HEK293T (cell line): ENCODE data around the gene CYB5R3.
A peak's percentile ranks its signal among the peaks of the same experiment; 100 is the strongest.

Experiments
- CTCF ChIA-PET: fragments of 350-600 bp; formaldehyde crosslinking; extraction: SDS; loops from one replicate; lab custom pipeline; 2021; ENCODE audit warnings: antibody characterized with exemption, inconsistent platforms; lab: Yijun Ruan, JAX
- POLR2A ChIA-PET: fragments of 350-600 bp; formaldehyde crosslinking; extraction: SDS; loops from one replicate; lab custom pipeline; 2020; ENCODE audit warnings: antibody characterized with exemption, inconsistent platforms; lab: Yijun Ruan, JAX
- DNase-seq: peaks from one replicate; pipeline ENCODE4 v3.0.0; 2012; ENCODE audit warnings: mixed read lengths; ENCODE audit errors: extremely low spot score
- ARNT ChIP-seq: fragments of 450-650 bp; IDR thresholded peaks from 2 replicates; pipeline ENCODE4 v1.6.1; 2017; ENCODE audit warnings: mild to moderate bottlenecking
- BHLHE40 ChIP-seq: fragments of 450-650 bp; IDR thresholded peaks from 2 replicates; pipeline ENCODE4 v1.6.1; 2016; ENCODE audit warnings: mild to moderate bottlenecking, moderate library complexity, borderline replicate concordance
- CTBP1 ChIP-seq: fragments of 450-650 bp; IDR thresholded peaks from 2 replicates; pipeline ENCODE4 v1.6.1; 2016; ENCODE audit warnings: borderline replicate concordance
- ELF4 ChIP-seq: fragments of 450-650 bp; IDR thresholded peaks from 2 replicates; pipeline ENCODE4 v1.6.1; 2017; ENCODE audit warnings: antibody characterized with exemption
- FOXA1 ChIP-seq: fragments of 450-650 bp; IDR thresholded peaks from 2 replicates; pipeline ENCODE4 v1.6.1; 2016; ENCODE audit warnings: mild to moderate bottlenecking
- FOXK2 ChIP-seq: fragments of 450-650 bp; IDR thresholded peaks from 2 replicates; pipeline ENCODE4 v1.6.1; 2016; ENCODE audit warnings: mild to moderate bottlenecking
- FOXM1 ChIP-seq: fragments of 450-650 bp; IDR thresholded peaks from 2 replicates; pipeline ENCODE4 v1.6.1; 2017; ENCODE audit warnings: mild to moderate bottlenecking, borderline replicate concordance
- HDGF ChIP-seq: fragments of 450-650 bp; IDR thresholded peaks from 2 replicates; pipeline ENCODE4 v1.6.1; 2017; ENCODE audit warnings: antibody characterized with exemption, borderline replicate concordance
- L3MBTL2 ChIP-seq: fragments of 450-650 bp; conservative IDR thresholded peaks from 2 replicates; pipeline ENCODE4 v1.6.1; 2016; ENCODE audit warnings: mild to moderate bottlenecking
- LEF1 ChIP-seq: fragments of 450-650 bp; IDR thresholded peaks from 2 replicates; pipeline ENCODE4 v1.6.1; 2017; ENCODE audit warnings: mild to moderate bottlenecking, borderline replicate concordance
- NFRKB ChIP-seq: fragments of 450-650 bp; IDR thresholded peaks from 2 replicates; pipeline ENCODE4 v1.6.1; 2016; ENCODE audit warnings: mild to moderate bottlenecking, moderate library complexity
- SP1 ChIP-seq: fragments of 450-650 bp; IDR thresholded peaks from 2 replicates; pipeline ENCODE4 v1.6.1; 2017
- SUZ12 ChIP-seq: fragments of 450-650 bp; IDR thresholded peaks from 2 replicates; pipeline ENCODE4 v1.6.1; 2016; ENCODE audit warnings: mild to moderate bottlenecking
- TARDBP ChIP-seq: fragments of 450-650 bp; IDR thresholded peaks from 2 replicates; pipeline ENCODE4 v1.6.1; 2016
- ZNF384 ChIP-seq: fragments of 450-650 bp; IDR thresholded peaks from 2 replicates; pipeline ENCODE4 v1.6.1; 2016
- TF ChIP-seq, protein P1 (sequence below): fragments of 450-650 bp; IDR thresholded peaks from 2 replicates; pipeline ENCODE4 v1.6.1; 2016

The CYB5R3 gene

GRCh38 chr22:42649246-42650099 is at the start of gene CYB5R3:
Gene CYB5R3 (minus strand): TSS chr22:42649392. CDS start chr22:42649315, 77 bp downstream.
- TF ChIP-seq L3MBTL2 (no peak), ELF4 (no peak), BHLHE40 (no peak), NFRKB (no peak), LEF1 (no peak), FOXM1 (no peak), ZNF384 (no peak)
- CTCF ChIA-PET, result interaction anchor here (1.1 kb wide), 1 partner anchor 26 kb away, joined by 3 read pairs; no protein-coding TSS in a partner anchor

GRCh38 chr22:42697542-42698013 is 48.4 kb upstream of the CYB5R3 start:
- ChIA-PET POLR2A (interaction anchor here (3.0 kb wide), 1 partner anchor 49 kb away, joined by 10 read pairs; the partner anchor contains the start of gene CYB5R3), CTCF (interaction anchor here (0.8 kb wide), 1 partner anchor 14 kb away, joined by 4 read pairs; no protein-coding TSS in a partner anchor)
- no peak for DNase-seq
- TF ChIP-seq, protein P1, sequence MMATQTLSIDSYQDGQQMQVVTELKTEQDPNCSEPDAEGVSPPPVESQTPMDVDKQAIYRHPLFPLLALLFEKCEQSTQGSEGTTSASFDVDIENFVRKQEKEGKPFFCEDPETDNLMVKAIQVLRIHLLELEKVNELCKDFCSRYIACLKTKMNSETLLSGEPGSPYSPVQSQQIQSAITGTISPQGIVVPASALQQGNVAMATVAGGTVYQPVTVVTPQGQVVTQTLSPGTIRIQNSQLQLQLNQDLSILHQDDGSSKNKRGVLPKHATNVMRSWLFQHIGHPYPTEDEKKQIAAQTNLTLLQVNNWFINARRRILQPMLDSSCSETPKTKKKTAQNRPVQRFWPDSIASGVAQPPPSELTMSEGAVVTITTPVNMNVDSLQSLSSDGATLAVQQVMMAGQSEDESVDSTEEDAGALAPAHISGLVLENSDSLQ, result no peak
- TF ChIP-seq HDGF (no peak), ELF4 (no peak), LEF1 (no peak), SP1 (no peak), FOXM1 (no peak), SUZ12 (no peak), NFRKB (no peak)

More at GRCh38 chr22:42649246-42650099, at the start of gene CYB5R3:
- POLR2A ChIA-PET, result interaction anchor here (0.8 to 3.8 kb wide), 10 partner anchors 11 to 538 kb away, joined by 3 to 24 read pairs (median 4); partner anchors contain the start of genes ATP5MGL and POLDIP3
- peak; percentile 95 for DNase-seq

- ChIA-PET POLR2A (interaction anchor here (3.0 kb wide), 1 partner anchor 47 kb away, joined by 10 read pairs; the partner anchor contains the start of gene CYB5R3), CTCF (no interaction called here)
- no peak for DNase-seq
- TF ChIP-seq FOXA1, result no peak
- no peak for TF ChIP-seq ARNT
- TF ChIP-seq FOXK2, result no peak
These were observed 47.3 kb upstream of the CYB5R3 start for GRCh38 chr22:42696331-42696967.

- no peak for TF ChIP-seq ARNT
- TF ChIP-seq SP1, result no peak
- TF ChIP-seq BHLHE40, result no peak
- TF ChIP-seq SUZ12, result no peak
- TF ChIP-seq HDGF, result no peak
- TF ChIP-seq FOXK2, result no peak
- no peak for TF ChIP-seq TARDBP
- ChIA-PET POLR2A (no interaction called here), CTCF (no interaction called here)
- no peak for DNase-seq
These were observed 46.1 kb upstream of the CYB5R3 start for GRCh38 chr22:42695294-42695693.

GRCh38 chr22:42693763-42694683 is 44.8 kb upstream of the CYB5R3 start:
- POLR2A ChIA-PET, result no interaction called here
- no peak for DNase-seq
- no peak for TF ChIP-seq SP1
- TF ChIP-seq FOXK2, result no peak
- no peak for TF ChIP-seq L3MBTL2
- TF ChIP-seq BHLHE40, result no peak
- TF ChIP-seq CTBP1, result no peak
- TF ChIP-seq, protein P1, result no peak
- no peak for TF ChIP-seq SUZ12
- TF ChIP-seq FOXA1, result no peak
- TF ChIP-seq ARNT, result no peak
- TF ChIP-seq LEF1, result no peak
- no peak for TF ChIP-seq FOXM1
- TF ChIP-seq HDGF, result no peak
- CTCF ChIA-PET, result no interaction called here
